Fibroblast of peridontal ligament (primary cell): Measurements from ENCODE around the gene ISM1.
"Not testable (repeated sequence)": the region's sequence is repeated elsewhere in the genome, so short reads cannot be mapped to it uniquely, and the experiment has no call there.

Source experiments
- DNase-seq: peaks from one replicate; pipeline ENCODE4 v3.0.0-alpha.2; 2010; ENCODE audit errors: extremely low read depth

ISM1 gene

GRCh38 chr20:13221673-13222318 is 722 bp downstream of the ISM1 start:
- peak; percentile 38 for DNase-seq

GRCh38 chr20:13222319-13222716 is 1.2 kb downstream of the ISM1 start:
- DNase-seq = no peak

DNA sequence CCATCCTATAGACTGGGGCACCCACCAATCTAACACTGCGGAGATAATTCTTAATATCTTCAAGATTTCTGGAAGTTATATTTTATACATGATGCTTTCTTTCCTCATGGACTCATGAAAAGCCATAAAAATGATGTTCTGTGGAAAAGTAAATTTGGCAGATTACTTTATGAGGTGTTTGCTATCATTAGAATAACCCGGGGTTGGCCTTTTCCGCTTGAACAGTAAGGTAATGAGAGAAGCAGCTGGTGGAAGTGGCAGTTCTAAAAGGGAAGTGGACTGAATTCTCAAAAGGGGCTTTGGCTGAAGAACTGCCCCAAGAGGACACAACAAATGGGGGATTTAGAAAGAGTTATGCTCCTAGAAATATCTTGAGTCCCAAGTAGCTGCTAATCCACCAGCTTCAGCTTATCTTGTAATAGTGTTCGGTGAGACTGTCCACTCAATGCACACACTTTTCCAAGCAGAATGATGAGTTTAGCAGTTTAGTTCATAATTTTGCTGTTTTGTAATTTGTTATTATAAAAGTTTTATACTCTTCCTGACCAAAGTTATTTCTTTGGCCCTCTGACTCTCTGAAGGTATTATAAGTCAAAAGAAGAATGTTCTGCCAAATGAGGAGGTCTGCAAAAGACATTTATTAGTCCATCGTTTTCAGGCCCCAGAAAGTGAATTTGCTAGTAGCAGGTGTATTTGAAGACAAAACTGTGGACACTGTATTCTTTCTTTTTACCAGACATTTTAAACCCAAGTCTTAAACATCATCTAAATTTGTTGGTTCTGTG is 2.9 kb downstream of the ISM1 start:
- DNase-seq = no peak

- DNase-seq = no peak
Measured at GRCh38 chr20:13226367-13226766, 5.3 kb downstream of the ISM1 start.

DNA sequence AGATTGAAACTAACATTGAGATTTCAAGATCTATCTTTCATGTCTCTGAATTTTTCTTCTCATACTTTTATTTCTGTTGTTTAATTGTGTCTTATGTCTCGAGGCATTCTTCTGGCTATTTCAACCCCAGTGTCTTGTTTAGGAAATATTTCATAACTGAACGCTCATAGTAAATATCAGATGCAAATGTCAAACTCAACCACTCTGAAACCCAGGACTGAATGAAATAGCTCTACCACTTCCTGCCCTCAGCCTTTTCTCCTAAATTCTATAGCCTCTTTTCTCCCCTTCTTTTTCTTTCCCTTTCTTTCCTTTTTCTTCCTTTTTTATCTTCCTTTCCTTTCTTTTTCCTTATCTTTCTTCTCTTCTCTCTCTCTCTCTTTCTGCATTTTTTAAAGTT is 7.7 kb downstream of the ISM1 start:
- DNase-seq = no peak

GRCh38 chr20:13229538-13229937 is 8.5 kb downstream of the ISM1 start:
- no peak for DNase-seq

GRCh38 chr20:13231031-13231752 is 10.1 kb downstream of the ISM1 start:
- peak; percentile 27 for DNase-seq

GRCh38 chr20:13232999-13233398 is 11.9 kb downstream of the ISM1 start:
- DNase-seq = no peak

GRCh38 chr20:13234961-13235360 is 13.9 kb downstream of the ISM1 start:
- no peak for DNase-seq

DNA sequence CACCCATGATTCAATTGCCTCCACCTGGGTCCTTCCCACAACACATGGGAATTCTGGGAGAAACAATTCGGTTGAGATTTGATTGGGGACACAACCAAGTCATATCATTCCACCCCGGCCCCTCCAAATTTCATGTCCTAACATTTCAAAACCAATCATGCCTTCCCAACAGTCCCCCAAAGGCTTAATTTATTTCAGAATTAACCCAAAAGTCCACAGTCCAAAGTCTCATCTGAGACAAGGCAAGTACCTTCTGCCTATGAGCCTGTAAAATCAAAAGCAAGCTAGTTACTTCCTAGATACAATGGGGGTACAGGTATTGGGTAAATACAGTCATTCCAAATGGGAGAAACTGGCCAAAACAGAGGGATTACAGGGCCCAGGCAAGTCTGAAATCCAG is 15.3 kb downstream of the ISM1 start:
- DNase-seq = not testable (repeated sequence)

DNA sequence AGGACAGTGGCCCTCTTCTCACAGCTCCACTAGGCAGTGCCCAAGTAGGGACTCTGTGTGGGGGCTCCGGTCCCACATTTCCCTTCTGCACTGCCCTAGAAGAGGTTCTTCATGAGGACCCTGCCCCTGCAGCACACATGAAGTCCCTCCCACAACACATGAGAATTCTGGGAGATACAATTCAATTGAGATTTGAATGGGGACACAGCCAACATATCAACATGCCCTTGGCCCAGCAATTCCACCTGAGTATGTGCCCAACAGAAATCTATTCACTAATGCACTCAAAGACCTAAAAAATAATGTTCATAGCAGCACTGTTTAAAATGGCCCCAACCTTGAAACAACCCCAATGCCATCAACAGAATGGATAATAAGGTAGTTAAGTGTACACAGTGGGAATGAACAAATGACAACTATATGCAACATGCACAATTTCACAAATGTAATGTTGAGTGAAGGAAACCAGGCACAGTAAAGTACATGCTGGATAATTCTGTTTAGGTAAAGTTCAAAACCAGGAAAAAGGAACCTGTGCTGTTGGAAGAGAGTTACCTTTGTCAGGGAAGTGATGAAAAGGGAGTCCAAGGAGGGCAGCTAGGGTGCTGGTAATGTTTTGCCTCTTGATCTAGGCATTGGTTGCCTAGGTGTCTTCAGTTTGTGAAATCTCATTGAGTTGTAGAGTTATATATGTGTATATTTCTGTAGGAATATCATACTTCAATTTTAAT is 16.1 kb downstream of the ISM1 start:
- no peak for DNase-seq

DNA sequence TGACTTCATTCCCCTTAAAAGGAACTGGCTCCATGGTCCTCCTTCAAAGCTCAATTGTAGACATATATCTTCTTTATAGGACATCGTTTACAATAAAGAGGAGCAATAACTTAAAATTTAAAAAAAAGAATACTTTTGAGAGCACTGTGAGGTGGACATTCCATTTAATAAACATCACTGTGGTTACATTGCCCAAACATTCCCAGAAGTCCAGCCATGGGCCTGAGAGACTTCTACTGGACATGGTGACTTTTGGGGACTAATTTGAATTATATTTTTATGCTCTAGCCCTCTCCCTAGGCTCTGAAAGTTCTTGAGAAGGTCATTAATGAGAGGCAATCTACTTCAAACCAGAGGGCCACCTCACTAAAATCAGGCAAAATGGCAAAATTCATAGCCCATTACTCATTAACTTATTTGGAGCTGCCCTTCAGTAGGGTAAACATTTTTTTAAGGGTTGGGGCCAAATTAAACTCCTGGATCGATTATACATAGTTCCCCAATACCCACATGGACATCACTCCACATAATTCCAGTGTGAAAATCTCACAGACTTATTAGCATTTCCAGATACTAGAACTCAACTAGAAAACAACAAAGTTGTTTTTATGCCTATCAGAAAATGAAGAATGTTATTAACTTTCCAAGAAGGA is 17.1 kb downstream of the ISM1 start:
- no peak for DNase-seq

GRCh38 chr20:13243826-13244376 is 22.8 kb downstream of the ISM1 start:
- DNase-seq = peak; percentile 57

- DNase-seq = no peak
Measured at GRCh38 chr20:13245250-13245723, 24.2 kb downstream of the ISM1 start.

GRCh38 chr20:13249118-13249797 is 28.2 kb downstream of the ISM1 start:
- DNase-seq = no peak

DNA sequence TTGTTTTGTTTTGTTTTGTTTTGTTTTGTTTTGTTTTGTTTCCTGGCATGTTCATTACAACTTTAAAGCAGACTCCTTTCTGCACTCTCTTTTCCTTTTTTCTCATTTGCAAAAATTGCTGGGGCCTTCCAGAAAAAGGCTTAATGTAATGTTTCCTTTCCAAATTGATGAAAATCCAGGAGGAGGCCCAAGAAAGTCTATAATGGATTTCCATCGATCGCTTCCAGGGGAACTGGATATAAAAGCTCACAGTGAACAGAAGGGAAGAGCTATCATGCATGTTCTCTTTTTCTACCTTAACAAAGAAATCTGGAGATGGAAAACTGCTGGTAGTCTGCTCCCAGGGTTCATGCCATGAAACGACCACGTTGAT is 28.7 kb downstream of the ISM1 start:
- no peak for DNase-seq

GRCh38 chr20:13250251-13250650 is 29.2 kb downstream of the ISM1 start:
- DNase-seq = no peak

DNA sequence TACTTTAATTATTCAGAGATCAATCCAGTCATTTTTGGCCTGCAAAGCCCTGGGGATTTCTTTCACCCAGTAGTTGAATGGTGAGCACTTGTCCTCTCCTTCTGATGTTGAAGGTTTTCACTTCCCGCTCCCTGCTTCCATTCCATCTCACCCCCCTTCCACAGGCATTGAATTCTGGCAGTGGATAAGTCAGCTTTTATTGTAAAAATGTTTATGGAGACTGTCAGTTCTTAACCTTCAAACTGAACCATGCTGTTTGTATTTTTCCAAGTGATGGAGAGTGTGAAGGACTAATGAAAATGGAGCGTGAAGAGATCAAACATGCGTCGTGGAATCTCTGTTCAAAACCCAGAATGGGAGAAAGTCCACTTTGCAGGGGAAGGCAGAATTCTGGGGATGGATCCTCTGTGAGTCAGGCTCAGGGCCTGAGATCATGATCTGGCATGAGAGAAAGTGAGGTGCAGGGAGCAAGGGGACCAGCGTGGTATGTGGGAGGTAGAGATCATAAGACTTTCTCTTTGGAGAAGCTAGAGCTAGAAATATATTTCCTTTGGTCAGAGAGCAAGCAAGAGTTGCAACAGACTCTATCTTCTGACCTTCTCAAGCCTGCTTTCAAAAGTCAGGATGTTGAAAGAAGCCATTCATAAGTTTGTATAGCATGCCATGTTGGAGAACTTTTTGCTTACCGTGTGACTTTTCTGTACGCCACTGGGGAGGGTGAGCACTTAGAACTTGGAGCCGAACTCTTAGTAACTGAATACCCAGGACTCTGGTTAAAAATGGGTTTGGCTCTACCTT is 30.2 kb downstream of the ISM1 start:
- no peak for DNase-seq

DNA sequence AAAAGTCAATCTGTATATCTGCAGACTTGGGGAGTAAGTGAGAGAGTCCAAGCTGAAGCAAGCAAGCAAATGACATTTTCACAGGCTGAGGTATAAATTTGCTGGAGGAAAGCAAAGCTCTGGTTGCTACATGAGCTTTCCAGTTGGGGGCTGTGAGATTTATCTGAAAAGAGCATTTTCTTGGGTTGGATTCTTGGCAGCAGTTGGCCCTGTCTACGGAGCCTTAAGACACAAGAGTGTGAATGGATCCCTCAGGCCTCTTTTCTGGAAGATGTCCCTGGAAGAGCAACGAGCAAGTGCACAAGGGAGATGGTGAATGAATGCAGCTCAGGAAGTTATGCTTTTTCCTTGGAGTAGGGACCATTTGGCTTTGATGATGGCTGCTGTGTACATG is 30.8 kb downstream of the ISM1 start:
- DNase-seq = no peak

DNA sequence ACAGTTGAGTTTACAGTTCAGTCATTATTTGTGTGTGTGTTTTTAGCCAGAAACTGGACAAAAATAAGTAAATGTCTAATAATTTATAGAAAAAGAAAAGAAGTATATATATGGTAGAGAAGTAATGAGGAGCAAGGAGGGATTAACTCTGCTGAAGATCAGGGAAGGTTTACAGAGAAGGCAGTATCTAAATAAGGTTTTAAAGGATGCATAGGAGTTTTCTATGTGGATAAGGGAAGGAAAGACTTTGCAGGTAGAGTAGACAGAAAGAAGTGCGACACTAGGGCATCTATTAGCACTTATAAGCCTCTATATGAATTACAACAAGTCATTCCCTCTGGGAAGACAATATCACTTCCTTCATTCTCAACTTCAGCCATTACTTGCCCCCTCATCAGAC is 34.3 kb downstream of the ISM1 start:
- DNase-seq = no peak
